ENCODE results near the gene TARS3.
"Not testable (repeated sequence)": the region's sequence is repeated elsewhere in the genome, so short reads cannot be mapped to it uniquely, and the experiment has no call there.

Gene TARS3

GRCh38 chr15:101637038-101637437, 87.2 kb downstream of the TARS3 start:
- FAIRE-seq (no peak), DNase-seq (ENCODE audit: insufficient read length, low spot score) (no peak)
- no peak for TF ChIP-seq POLR2A (IDR thresholded peaks at IDR 0.05; ENCODE audit: low read depth, low read length)

- no peak for FAIRE-seq
- DNase-seq (ENCODE audit: insufficient read length, low spot score): no peak
- TF ChIP-seq POLR2A (IDR thresholded peaks at IDR 0.05; ENCODE audit: low read depth, low read length): no peak
Observed at GRCh38 chr15:101635944-101636727, 88.1 kb downstream of the TARS3 start.

- FAIRE-seq (no peak), DNase-seq (ENCODE audit: insufficient read length, low spot score) (no peak)
- TF ChIP-seq POLR2A (IDR thresholded peaks at IDR 0.05; ENCODE audit: low read depth, low read length): no peak
Observed at GRCh38 chr15:101633356-101633755, 90.9 kb downstream of the TARS3 start.

- FAIRE-seq: not testable (repeated sequence)
Observed at GRCh38 chr15:101626729-101627128, 97.5 kb downstream of the TARS3 start.

GRCh38 chr15:101625980-101626379, 98.3 kb downstream of the TARS3 start:
- DNase-seq (ENCODE audit: insufficient read length, low spot score): no peak
- no peak for FAIRE-seq
- no peak for TF ChIP-seq POLR2A (IDR thresholded peaks at IDR 0.05; ENCODE audit: low read depth, low read length)

More at GRCh38 chr15:101626729-101627128, 97.5 kb downstream of the TARS3 start:
- DNase-seq (ENCODE audit: insufficient read length, low spot score): not testable (repeated sequence)

GRCh38 chr15:101625184-101625583, 99.1 kb downstream of the TARS3 start:
- FAIRE-seq: no peak
- TF ChIP-seq POLR2A (IDR thresholded peaks at IDR 0.05; ENCODE audit: low read depth, low read length): no peak
- no peak for DNase-seq (ENCODE audit: insufficient read length, low spot score)

- FAIRE-seq (no peak), DNase-seq (ENCODE audit: insufficient read length, low spot score) (no peak)
- no peak for TF ChIP-seq POLR2A (IDR thresholded peaks at IDR 0.05; ENCODE audit: low read depth, low read length)
Observed at GRCh38 chr15:101623367-101624304, 100.6 kb downstream of the TARS3 start.

- TF ChIP-seq POLR2A (IDR thresholded peaks at IDR 0.05; ENCODE audit: low read depth, low read length): no peak
- DNase-seq (ENCODE audit: insufficient read length, low spot score): no peak
- no peak for FAIRE-seq
Observed at GRCh38 chr15:101621961-101622360, 102.3 kb downstream of the TARS3 start.

- FAIRE-seq (no peak), DNase-seq (ENCODE audit: insufficient read length, low spot score) (no peak)
- TF ChIP-seq POLR2A (IDR thresholded peaks at IDR 0.05; ENCODE audit: low read depth, low read length): no peak
Observed at GRCh38 chr15:101620671-101621070, 103.6 kb downstream of the TARS3 start.

- no peak for DNase-seq (ENCODE audit: insufficient read length, low spot score)
- no peak for FAIRE-seq
- no peak for TF ChIP-seq POLR2A (IDR thresholded peaks at IDR 0.05; ENCODE audit: low read depth, low read length)
Observed at GRCh38 chr15:101619615-101619865, 104.7 kb downstream of the TARS3 start.

- FAIRE-seq: no peak
- TF ChIP-seq POLR2A (IDR thresholded peaks at IDR 0.05; ENCODE audit: low read depth, low read length): no peak
- DNase-seq (ENCODE audit: insufficient read length, low spot score): no peak
Observed at GRCh38 chr15:101618851-101619614, 105.2 kb downstream of the TARS3 start.

GRCh38 chr15:101618076-101618475, 106.2 kb downstream of the TARS3 start:
- DNase-seq (ENCODE audit: insufficient read length, low spot score): no peak
- no peak for FAIRE-seq
- TF ChIP-seq POLR2A (IDR thresholded peaks at IDR 0.05; ENCODE audit: low read depth, low read length): no peak

GRCh38 chr15:101617390-101617965, 106.8 kb downstream of the TARS3 start:
- DNase-seq (ENCODE audit: insufficient read length, low spot score) (no peak), FAIRE-seq (no peak)
- no peak for TF ChIP-seq POLR2A (IDR thresholded peaks at IDR 0.05; ENCODE audit: low read depth, low read length)

All from H54 (cell line).